AG04450 (cell line): ENCODE measurements around the gene MRPL52. TPM values are rescaled to one million over a fixed set of nuclear protein-coding genes. Genes with fewer than 3 reads are reported as not detected.

ENCODE experiments used
- CTCF ChIA-PET: fragments of 300-600, 350-600 bp; formaldehyde crosslinking; extraction: SDS; loops from one replicate; lab custom pipeline; 2022; ENCODE audit warnings: antibody characterized with exemption, inconsistent platforms; lab: Charles Lee
- POLR2A ChIA-PET: fragments of 350-600 bp; formaldehyde crosslinking; extraction: SDS; loops from one replicate; lab custom pipeline; 2021; ENCODE audit warnings: antibody characterized with exemption, inconsistent platforms; lab: Yijun Ruan, JAX
- DNase-seq: peaks from one replicate; pipeline ENCODE4 v3.0.0-alpha.2; 2011; ENCODE audit warnings: low read depth, low spot score
- H3K27ac ChIP-seq: one replicate; pipeline ENCODE4 v1.5.1; 2012; ENCODE audit warnings: low read depth, low read length, control low read depth
- H3K27me3 ChIP-seq: one replicate; pipeline ENCODE4 v1.6.0; 2012; ENCODE audit warnings: low read length; ENCODE audit not compliant: control insufficient read depth, insufficient read depth
- H3K4me3 ChIP-seq: 2 replicates; pipeline ENCODE4 v1.5.1; 2011; ENCODE audit warnings: mild to moderate bottlenecking, low read depth, low read length, control low read depth
- H3K9me3 ChIP-seq: 2 replicates; pipeline ENCODE4 v1.5.1; 2012; ENCODE audit warnings: low read length; ENCODE audit not compliant: control insufficient read depth, insufficient read depth
- CTCF ChIP-seq: IDR thresholded peaks from 2 replicates; pipeline ENCODE4 v1.5.1; 2011; ENCODE audit warnings: low read depth, low read length, control low read depth, inconsistent platforms
- polyA plus RNA-seq: library from polyadenylated mRNA; depleted of rRNA; stranded (reverse); fragments of >200 nt; gene quantifications from 2 replicates; pipeline ENCODE4 v1.2.3, GENCODE V29; 2011

Gene MRPL52
- polyA plus RNA-seq, 1 experiment = 78.1 TPM

- peak; percentile 65 for TF ChIP-seq CTCF
- H3K4me3 ChIP-seq = peak within 1 kb of the TSS; percentile 89
- CTCF ChIA-PET = interaction anchor here (0.7 to 8.7 kb wide), 9 partner anchors 9 to 1277 kb away, joined by 3 to 104 read pairs (median 12); no protein-coding TSS in a partner anchor
- H3K27me3 ChIP-seq = no peaks in the 10 kb centered on the region
- H3K27ac ChIP-seq = peak within 1 kb of the TSS; percentile 94
- POLR2A ChIA-PET = interaction anchor here (0.6 to 3.9 kb wide), 9 partner anchors 10 to 93 kb away, joined by 3 to 76 read pairs (median 5); partner anchors contain the start of genes OXA1L and PRMT5
- peaks cover 12% of the 10 kb centered on the region; the same call in 1 of the 2 replicates for H3K9me3 ChIP-seq
- DNase-seq = no peak
These were observed 6.8 kb downstream of the MRPL52 start, which contains the start of gene MMP14 for GRCh38 chr14:22836301-22837113. Gene MMP14 (plus strand): TSS chr14:22836585. CDS start chr14:22836818, 233 bp downstream.

GRCh38 chr14:22837114-22837749 is 7.5 kb downstream of the MRPL52 start:
- H3K4me3 ChIP-seq = peak overlapping the region; percentile 89
- 0 out of 2 replicates have a peak, but pooled peaks have one; percentile 5 for TF ChIP-seq CTCF
- DNase-seq = no peak
- CTCF ChIA-PET = interaction anchor here (0.7 to 8.7 kb wide), 11 partner anchors 9 to 1276 kb away, joined by 3 to 104 read pairs (median 4); no protein-coding TSS in a partner anchor
- peaks cover 12% of the 10 kb centered on the region; the same call in 1 of the 2 replicates for H3K9me3 ChIP-seq
- no peaks in the 10 kb centered on the region for H3K27me3 ChIP-seq
- H3K27ac ChIP-seq = peak overlapping the region; percentile 94
- POLR2A ChIA-PET = interaction anchor here (0.5 to 3.9 kb wide), 10 partner anchors 11 to 327 kb away, joined by 3 to 76 read pairs (median 5); partner anchors contain the start of genes OXA1L and PRMT5

- CTCF ChIA-PET = interaction anchor here (0.7 to 8.7 kb wide), 12 partner anchors 10 to 281 kb away, joined by 3 to 104 read pairs (median 4); no protein-coding TSS in a partner anchor
- no peak for TF ChIP-seq CTCF
- Histone ChIP-seq H3K9me3 (peaks cover 12% of the 10 kb centered on the region; the same call in 1 of the 2 replicates), H3K4me3 (peak overlapping the region; percentile 89), H3K27ac (peak overlapping the region; percentile 94), H3K27me3 (no peaks in the 10 kb centered on the region)
- POLR2A ChIA-PET = interaction anchor here (0.5 to 3.9 kb wide), 11 partner anchors 8 to 328 kb away, joined by 3 to 76 read pairs (median 4); partner anchors contain the start of genes MRPL52, OXA1L and PRMT5
- no peak for DNase-seq
These were observed 8.3 kb downstream of the MRPL52 start for GRCh38 chr14:22837750-22838538.

GRCh38 chr14:22838631-22839041 is 8.9 kb downstream of the MRPL52 start:
- DNase-seq = no peak
- peak overlapping the region; percentile 89 for H3K4me3 ChIP-seq
- POLR2A ChIA-PET = interaction anchor here (0.6 to 3.9 kb wide), 6 partner anchors 9 to 72 kb away, joined by 3 to 76 read pairs (median 20); partner anchors contain the start of genes MRPL52 and OXA1L
- peaks cover 12% of the 10 kb centered on the region; the same call in 1 of the 2 replicates for H3K9me3 ChIP-seq
- H3K27ac ChIP-seq = peak overlapping the region; percentile 94
- H3K27me3 ChIP-seq = no peaks in the 10 kb centered on the region
- no peak for TF ChIP-seq CTCF
- CTCF ChIA-PET = interaction anchor here (0.7 to 8.7 kb wide), 6 partner anchors 10 to 282 kb away, joined by 3 to 104 read pairs (median 15); no protein-coding TSS in a partner anchor
